Mesenchymal stem cell (in vitro differentiated cells and primary cell): Measurements from ENCODE around the gene APH1A.

Source experiments
- DNase-seq: peaks from one replicate; pipeline ENCODE4 v3.0.0-alpha.2; 2013
- H2AFZ ChIP-seq: one replicate; pipeline ENCODE4 v1.6.1; 2013; ENCODE audit warnings: low read depth, mild to moderate bottlenecking, control low read depth, inconsistent platforms, low read length, moderate library complexity
- H2AK5ac ChIP-seq: 2 replicates; pipeline ENCODE4 v1.6.1; 2013; ENCODE audit warnings: low read length, moderate library complexity, mild to moderate bottlenecking, inconsistent platforms; ENCODE audit not compliant: severe bottlenecking
- H2BK120ac ChIP-seq: one replicate; pipeline ENCODE4 v1.6.1; 2013; ENCODE audit warnings: low read depth, mild to moderate bottlenecking, inconsistent platforms, low read length, moderate library complexity
- H2BK12ac ChIP-seq, 2 experiments: one replicate each; pipeline ENCODE4 v1.6.1; 2013; ENCODE audit warnings: inconsistent platforms in 2 of 2, low read length in 2 of 2, mild to moderate bottlenecking in 2 of 2, moderate library complexity in 2 of 2, control low read depth in 1 of 2
- H2BK15ac ChIP-seq: one replicate; pipeline ENCODE4 v1.6.1; 2013; ENCODE audit warnings: mild to moderate bottlenecking, low read depth, inconsistent platforms; ENCODE audit not compliant: poor library complexity, severe bottlenecking
- H2BK5ac ChIP-seq: 2 replicates; pipeline ENCODE4 v1.6.1; 2013; ENCODE audit warnings: low read depth, mild to moderate bottlenecking, low read length, control low read depth, inconsistent platforms; ENCODE audit not compliant: poor library complexity, severe bottlenecking
- H3K14ac ChIP-seq, 2 experiments: one replicate each; pipeline ENCODE4 v1.6.1; 2013; ENCODE audit warnings: inconsistent platforms in 2 of 2, low read length in 2 of 2, control low read depth in 1 of 2, mild to moderate bottlenecking in 1 of 2, moderate library complexity in 1 of 2
- H3K18ac ChIP-seq, 2 experiments: one replicate each; pipeline ENCODE4 v1.6.1; 2013; ENCODE audit warnings: inconsistent platforms in 2 of 2, low read length in 2 of 2, control low read depth in 1 of 2, low read depth in 1 of 2, mild to moderate bottlenecking in 1 of 2
- H3K23ac ChIP-seq, 2 experiments: one replicate each; pipeline ENCODE4 v1.6.1; 2013; ENCODE audit warnings: inconsistent platforms in 2 of 2, low read length in 2 of 2, mild to moderate bottlenecking in 2 of 2, moderate library complexity in 2 of 2, control low read depth in 1 of 2
- H3K27ac ChIP-seq: 2 replicates; pipeline ENCODE4 v1.5.1; 2013; ENCODE audit warnings: mild to moderate bottlenecking, moderate library complexity, low read length, control low read depth, inconsistent platforms; ENCODE audit not compliant: poor library complexity, severe bottlenecking
- H3K27me3 ChIP-seq, 2 experiments: 2 replicates each; pipeline versions ENCODE4 v1.6.1 to v1.7.0; 2013; ENCODE audit warnings: low read length in 2 of 2, mild to moderate bottlenecking in 2 of 2, moderate library complexity in 2 of 2, control low read depth in 1 of 2, inconsistent platforms in 1 of 2; ENCODE audit not compliant: control insufficient read depth in 1 of 2, insufficient read depth in 1 of 2
- H3K36me3 ChIP-seq, 2 experiments: 2 replicates each; pipeline versions ENCODE4 v1.6.1 to v1.7.0; 2013; ENCODE audit warnings: low read length in 2 of 2, control low read depth in 1 of 2, inconsistent platforms in 1 of 2, low read depth in 1 of 2, mild to moderate bottlenecking in 1 of 2; ENCODE audit not compliant: insufficient read depth in 2 of 2, control insufficient read depth in 1 of 2
- H3K4ac ChIP-seq, 2 experiments: one replicate each; pipeline ENCODE4 v1.6.1; 2013; ENCODE audit warnings: inconsistent platforms in 2 of 2, low read length in 2 of 2, mild to moderate bottlenecking in 2 of 2, moderate library complexity in 2 of 2, control low read depth in 1 of 2, low read depth in 1 of 2
- H3K4me1 ChIP-seq: 2 replicates; pipeline ENCODE4 v1.6.1; 2013; ENCODE audit warnings: low read depth, low read length, control low read depth; ENCODE audit not compliant: control insufficient read depth, insufficient read depth
- H3K4me2 ChIP-seq: 2 replicates; pipeline ENCODE4 v1.6.1; 2013; ENCODE audit warnings: low read length, mild to moderate bottlenecking, inconsistent platforms; ENCODE audit not compliant: poor library complexity, severe bottlenecking
- H3K4me3 ChIP-seq, 2 experiments: 2 replicates each; pipeline versions ENCODE4 v1.5.1 to v1.7.0; 2013; ENCODE audit warnings: low read length in 2 of 2, mild to moderate bottlenecking in 2 of 2, control low read depth in 1 of 2, low read depth in 1 of 2; ENCODE audit not compliant: insufficient read depth in 1 of 2
- H3K79me1 ChIP-seq: replicated peaks from 2 replicates; pipeline ENCODE4 v1.6.1; 2013; ENCODE audit warnings: mild to moderate bottlenecking, control low read depth, low read length, inconsistent platforms; ENCODE audit not compliant: poor library complexity, severe bottlenecking
- H3K9ac ChIP-seq: 2 replicates; pipeline ENCODE4 v1.7.0; 2013; ENCODE audit warnings: mild to moderate bottlenecking, low read length, moderate library complexity
- H3K9me3 ChIP-seq: 2 replicates; pipeline ENCODE4 v1.7.0; 2013; ENCODE audit warnings: mild to moderate bottlenecking, low read length; ENCODE audit not compliant: control insufficient read depth
- H4K8ac ChIP-seq: one replicate; pipeline ENCODE4 v1.6.1; 2013; ENCODE audit warnings: inconsistent platforms, mild to moderate bottlenecking, low read length, moderate library complexity
- H4K91ac ChIP-seq: one replicate; pipeline ENCODE4 v1.6.1; 2013; ENCODE audit warnings: mild to moderate bottlenecking, low read length, inconsistent platforms
- WGBS: methylation state at CpG from one replicate; pipeline ENCODE4 v1.1.7; 2013; ENCODE audit warnings: mixed read lengths; 5-methylcytosine and 5-hydroxymethylcytosine counted together

Gene APH1A

GRCh38 chr1:150257624-150258585 lies 10.9 kb downstream of the APH1A start, which contains the start of gene CA14:
Gene CA14, plus strand, starts transcription at chr1:150257774. Its CDS starts 355 bp downstream, at chr1:150258129.
- Histone ChIP-seq H4K8ac (peak within 1 kb of the TSS; percentile 46), H4K91ac (peak within 1 kb of the TSS; percentile 57), H3K27ac (no peak within 1 kb of the TSS), H3K23ac (peak within 1 kb of the TSS in 1 of 2 experiments; percentile 42), H2BK5ac (no peak within 1 kb of the TSS), H3K27me3 (peaks cover 28 to 34% of the 10 kb centered on the region in 2 experiments), H3K14ac (peak within 1 kb of the TSS in 1 of 2 experiments; percentile 13), H2BK120ac (peak within 1 kb of the TSS; percentile 76), H2AFZ (peak within 1 kb of the TSS; percentile 11), H3K36me3 (no peaks in the 10 kb centered on the region), H3K79me1 (peaks cover 2% of the 10 kb centered on the region), H2BK12ac (peak within 1 kb of the TSS; percentile 65 to 79), H3K9ac (peak within 1 kb of the TSS; percentile 80), H3K18ac (peak within 1 kb of the TSS; percentile 55 to 77), H3K4me3 (no peak within 1 kb of the TSS), H3K4me2 (peak within 1 kb of the TSS; percentile 44), H3K4me1 (peaks cover 28% of the 10 kb centered on the region), H3K4ac (peak within 1 kb of the TSS; percentile 10 to 64), H2AK5ac (peak within 1 kb of the TSS; percentile 49), H3K9me3 (no peaks in the 10 kb centered on the region), H2BK15ac (peak within 1 kb of the TSS; percentile 52)
- DNase-seq, result peak; percentile 38
- WGBS, result 4% methylated on average over 12 of the region's 13 CpGs

- peak overlapping the region in 1 of 2 experiments; percentile 42 for H3K23ac ChIP-seq
Observed at GRCh38 chr1:150256554-150257341, 12.1 kb downstream of the APH1A start.

GRCh38 chr1:150256198-150256553 lies 12.6 kb downstream of the APH1A start:
- Histone ChIP-seq H3K4me3 (peak overlapping the region in 1 of 2 experiments; percentile 73), H2BK120ac (no peak overlapping the region), H3K4me2 (peak overlapping the region; percentile 20), H2BK5ac (no peak overlapping the region), H3K36me3 (no peaks in the 10 kb centered on the region), H3K27ac (no peak overlapping the region), H2AFZ (peak overlapping the region; percentile 11), H3K9me3 (no peaks in the 10 kb centered on the region), H3K14ac (no peak overlapping the region), H3K23ac (no peak overlapping the region), H2BK15ac (no peak overlapping the region), H4K8ac (peak overlapping the region; percentile 54), H3K79me1 (peaks cover 1% of the 10 kb centered on the region), H3K4ac (no peak overlapping the region), H3K18ac (peak overlapping the region; percentile 7 to 37), H4K91ac (no peak overlapping the region), H3K27me3 (peaks cover 28 to 34% of the 10 kb centered on the region in 2 experiments), H2AK5ac (no peak overlapping the region), H3K9ac (peak overlapping the region; percentile 80), H3K4me1 (peaks cover 28% of the 10 kb centered on the region), H2BK12ac (no peak overlapping the region)
- DNase-seq, result no peak
- WGBS, result no CpG with 5 or more reads among the region's 1 CpG

More at GRCh38 chr1:150256554-150257341, 12.1 kb downstream of the APH1A start:
- H3K9me3 ChIP-seq, result no peaks in the 10 kb centered on the region
- peaks cover 28 to 34% of the 10 kb centered on the region in 2 experiments for H3K27me3 ChIP-seq
- H3K4me3 ChIP-seq, result peak overlapping the region in 1 of 2 experiments; percentile 73
- peak overlapping the region; percentile 11 for H2AFZ ChIP-seq
- H3K36me3 ChIP-seq, result no peaks in the 10 kb centered on the region
- H3K79me1 ChIP-seq, result peaks cover 2% of the 10 kb centered on the region
- peak overlapping the region; percentile 44 to 77 for H3K18ac ChIP-seq
- H3K4ac ChIP-seq, result peak overlapping the region; percentile 10 to 64
- H4K91ac ChIP-seq, result peak overlapping the region; percentile 6
- no peak overlapping the region for H2BK5ac ChIP-seq
- peak overlapping the region; percentile 54 for H4K8ac ChIP-seq
- no peak overlapping the region for H2AK5ac ChIP-seq
- DNase-seq, result peak; percentile 47
- H3K4me2 ChIP-seq, result peak overlapping the region; percentile 20
- no peak overlapping the region for H3K27ac ChIP-seq
- H2BK12ac ChIP-seq, result peak overlapping the region; percentile 65 to 79
- 7% methylated on average over 13 of the region's 14 CpGs for WGBS
- H3K14ac ChIP-seq, result no peak overlapping the region
- H3K9ac ChIP-seq, result peak overlapping the region; percentile 80
- peak overlapping the region; percentile 76 for H2BK120ac ChIP-seq
- H3K4me1 ChIP-seq, result peaks cover 28% of the 10 kb centered on the region
- H2BK15ac ChIP-seq, result peak overlapping the region; percentile 39
